Activated naive CD8-positive, alpha-beta T cell treated with anti-CD3 and anti-CD28 coated beads for 36 hours (primary cell): ENCODE data around the gene DPF1. TPM values are rescaled to one million over a fixed set of nuclear protein-coding genes. Genes with fewer than 3 reads are reported as not detected.
A peak's percentile ranks its signal among the peaks of the same experiment; 100 is the strongest.

ENCODE experiments used
- DNase-seq: peaks from one replicate; pipeline ENCODE4 v3.0.0; 2021
- H3K27ac Mint-ChIP-seq: one replicate; pipeline ENCODE4 v1.8.0; 2022; ENCODE audit warnings: mild to moderate bottlenecking, moderate library complexity, mixed read lengths
- H3K27me3 Mint-ChIP-seq: one replicate; pipeline ENCODE4 v1.8.0; 2022; ENCODE audit warnings: mild to moderate bottlenecking, mixed read lengths
- H3K36me3 Mint-ChIP-seq: one replicate; pipeline ENCODE4 v1.8.0; 2021; ENCODE audit warnings: mild to moderate bottlenecking, mixed read lengths
- H3K4me1 Mint-ChIP-seq: one replicate; pipeline ENCODE4 v1.8.0; 2021; ENCODE audit warnings: mixed read lengths
- H3K4me3 Mint-ChIP-seq: one replicate; pipeline ENCODE4 v1.8.0; 2022; ENCODE audit warnings: mild to moderate bottlenecking, moderate library complexity, mixed read lengths
- H3K9me3 Mint-ChIP-seq: one replicate; pipeline ENCODE4 v1.8.0; 2022; ENCODE audit warnings: mixed read lengths
- total RNA-seq, 2 experiments: library from RNA; stranded (reverse); gene quantifications; one replicate each; pipeline ENCODE4 v1.2.3, GENCODE V29; 2021

The DPF1 gene
- total RNA-seq, 2 experiments from 2014 or later = 0.41 to 0.50 TPM

- Mint-ChIP-seq H3K9me3 (no peaks in the 10 kb centered on the region), H3K4me3 (no peak overlapping the region), H3K36me3 (no peaks in the 10 kb centered on the region), H3K27me3 (peaks cover 39% of the 10 kb centered on the region), H3K4me1 (peaks cover 4% of the 10 kb centered on the region), H3K27ac (no peak overlapping the region)
- DNase-seq = no peak
These were observed 31.5 kb upstream of the DPF1 start for GRCh38 chr19:38255383-38256014.

DNA sequence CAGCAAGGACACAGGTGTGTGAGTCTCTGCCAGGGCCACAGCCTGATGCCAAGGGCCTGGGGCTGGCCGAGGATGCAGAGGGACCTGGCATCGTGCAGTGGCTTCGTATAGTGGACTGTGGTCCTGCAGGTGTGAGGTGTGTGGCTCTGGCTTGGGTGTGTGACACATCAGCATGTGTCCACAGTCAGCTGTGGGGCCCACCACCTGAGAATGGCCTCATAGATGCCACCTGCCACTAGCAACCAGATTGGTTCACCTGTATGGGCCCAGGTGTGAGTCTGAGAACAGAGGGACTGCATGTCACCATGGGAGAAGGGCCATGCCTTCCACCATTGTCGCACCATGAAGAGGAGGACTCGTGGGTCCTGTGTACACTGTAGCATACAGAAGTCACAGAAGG lies 29.8 kb upstream of the DPF1 start:
- no peak overlapping the region for H3K4me3 Mint-ChIP-seq
- DNase-seq = no peak
- H3K27ac Mint-ChIP-seq = no peak overlapping the region
- no peaks in the 10 kb centered on the region for H3K36me3 Mint-ChIP-seq
- no peaks in the 10 kb centered on the region for H3K9me3 Mint-ChIP-seq
- H3K4me1 Mint-ChIP-seq = peaks cover 2% of the 10 kb centered on the region
- peaks cover 36% of the 10 kb centered on the region for H3K27me3 Mint-ChIP-seq

DNA sequence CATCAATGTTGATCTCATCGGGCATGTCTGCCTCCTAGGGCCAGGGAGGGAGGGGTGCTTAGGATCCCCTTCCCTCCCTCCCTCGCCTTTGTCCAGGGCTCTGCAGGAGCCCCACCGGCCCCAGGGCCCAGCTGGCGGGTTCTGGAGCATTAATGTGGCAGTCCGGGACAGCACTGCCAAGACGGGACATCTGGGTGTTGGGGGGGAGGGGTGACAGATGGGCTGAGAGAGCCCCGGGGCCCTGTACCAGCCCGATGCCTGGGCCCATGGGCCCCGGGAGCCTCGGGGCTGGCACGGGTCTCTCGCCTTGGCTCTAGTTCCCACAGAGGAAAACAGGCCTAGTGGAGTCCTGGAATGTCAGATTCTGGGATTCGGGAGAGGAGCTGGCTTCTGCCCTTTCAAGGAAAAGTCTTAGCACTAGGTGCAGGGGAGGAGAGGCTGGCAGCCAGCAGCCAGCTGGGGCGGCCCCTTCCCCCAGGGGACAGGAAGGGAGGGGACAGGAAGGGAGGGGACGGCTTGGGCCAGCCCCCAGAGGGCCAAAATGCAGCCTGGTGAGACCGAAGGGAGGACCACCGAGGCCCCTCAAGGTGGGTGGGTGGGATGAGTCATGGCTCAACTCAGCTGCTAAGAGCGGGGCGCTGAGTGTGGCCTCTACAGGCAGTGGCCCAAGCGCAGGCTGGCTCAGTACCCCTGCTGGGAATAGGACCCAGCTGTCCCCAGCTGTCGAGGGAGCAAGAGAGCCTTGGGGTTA lies 29.1 kb upstream of the DPF1 start:
- peaks cover 2% of the 10 kb centered on the region for H3K4me1 Mint-ChIP-seq

GRCh38 chr19:38252385-38252784 lies 28.4 kb upstream of the DPF1 start:
- H3K27me3 Mint-ChIP-seq = peaks cover 30% of the 10 kb centered on the region
- H3K9me3 Mint-ChIP-seq = no peaks in the 10 kb centered on the region
- H3K27ac Mint-ChIP-seq = no peak overlapping the region
- no peaks in the 10 kb centered on the region for H3K36me3 Mint-ChIP-seq
- H3K4me3 Mint-ChIP-seq = no peak overlapping the region
- no peak for DNase-seq
- peaks cover 2% of the 10 kb centered on the region for H3K4me1 Mint-ChIP-seq

More for the DNA sequence above, 29.1 kb upstream of the DPF1 start:
- no peaks in the 10 kb centered on the region for H3K9me3 Mint-ChIP-seq
- peaks cover 34% of the 10 kb centered on the region for H3K27me3 Mint-ChIP-seq
- no peak overlapping the region for H3K27ac Mint-ChIP-seq
- no peak for DNase-seq
- no peak overlapping the region for H3K4me3 Mint-ChIP-seq
- no peaks in the 10 kb centered on the region for H3K36me3 Mint-ChIP-seq

- Mint-ChIP-seq H3K4me3 (no peak overlapping the region), H3K36me3 (no peaks in the 10 kb centered on the region), H3K27ac (no peak overlapping the region)
These were observed 27.6 kb upstream of the DPF1 start for GRCh38 chr19:38251564-38252051.

GRCh38 chr19:38250821-38251563 lies 27.0 kb upstream of the DPF1 start:
- H3K9me3 Mint-ChIP-seq = no peaks in the 10 kb centered on the region
- H3K27me3 Mint-ChIP-seq = peaks cover 20% of the 10 kb centered on the region
- no peak overlapping the region for H3K27ac Mint-ChIP-seq
- no peaks in the 10 kb centered on the region for H3K4me1 Mint-ChIP-seq
- H3K36me3 Mint-ChIP-seq = no peaks in the 10 kb centered on the region
- no peak overlapping the region for H3K4me3 Mint-ChIP-seq
- DNase-seq = no peak

More at GRCh38 chr19:38251564-38252051, 27.6 kb upstream of the DPF1 start:
- no peak for DNase-seq
- Mint-ChIP-seq H3K27me3 (peaks cover 22% of the 10 kb centered on the region), H3K9me3 (no peaks in the 10 kb centered on the region), H3K4me1 (peaks cover under 1% of the 10 kb centered on the region)

DNA sequence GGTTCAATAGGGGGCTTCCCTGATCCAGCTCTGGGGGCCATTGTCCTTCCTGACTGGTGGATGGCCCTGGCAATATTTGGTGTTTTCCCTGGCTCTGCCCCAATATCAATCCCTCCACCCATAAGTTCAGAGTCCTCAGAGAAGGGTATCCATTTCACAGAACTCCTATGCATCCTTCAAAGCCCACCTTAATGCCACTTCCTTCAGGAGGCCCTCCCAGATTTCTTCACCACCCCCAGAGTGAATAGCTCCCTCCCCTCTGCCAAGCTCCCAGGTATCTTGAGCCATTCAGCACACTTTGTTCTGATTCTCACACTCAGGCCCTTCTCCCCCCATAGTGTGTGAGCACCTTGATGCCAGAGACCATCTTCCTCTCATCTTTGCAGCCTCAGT lies 26.4 kb upstream of the DPF1 start:
- no peak for DNase-seq
- H3K9me3 Mint-ChIP-seq = no peaks in the 10 kb centered on the region
- no peak overlapping the region for H3K27ac Mint-ChIP-seq
- H3K36me3 Mint-ChIP-seq = no peaks in the 10 kb centered on the region
- H3K4me1 Mint-ChIP-seq = no peaks in the 10 kb centered on the region
- no peak overlapping the region for H3K4me3 Mint-ChIP-seq
- H3K27me3 Mint-ChIP-seq = peaks cover 15% of the 10 kb centered on the region

DNA sequence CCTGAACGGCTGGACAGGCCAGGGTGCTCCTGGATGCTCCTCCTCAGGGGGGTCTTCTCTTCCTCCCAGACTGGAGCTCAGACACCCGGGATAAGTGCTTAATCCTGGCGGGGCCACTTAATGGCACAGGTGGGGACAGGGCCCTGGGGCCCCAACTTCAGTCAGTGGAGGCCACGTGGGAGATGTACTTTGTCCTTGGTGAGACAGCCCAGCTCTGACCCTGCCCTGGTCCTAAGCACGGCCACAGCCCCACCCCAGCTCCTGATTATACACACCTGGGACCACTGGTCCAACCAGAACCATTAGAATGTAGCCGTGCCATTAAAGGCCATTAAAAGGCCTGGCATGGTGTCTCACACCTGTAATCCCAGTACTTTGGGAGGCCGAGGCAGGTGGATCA lies 24.4 kb upstream of the DPF1 start:
- Mint-ChIP-seq H3K9me3 (no peaks in the 10 kb centered on the region), H3K27ac (no peak overlapping the region), H3K36me3 (no peaks in the 10 kb centered on the region), H3K27me3 (peaks cover 9% of the 10 kb centered on the region), H3K4me1 (peaks cover 2% of the 10 kb centered on the region), H3K4me3 (no peak overlapping the region)
- no peak for DNase-seq

DNA sequence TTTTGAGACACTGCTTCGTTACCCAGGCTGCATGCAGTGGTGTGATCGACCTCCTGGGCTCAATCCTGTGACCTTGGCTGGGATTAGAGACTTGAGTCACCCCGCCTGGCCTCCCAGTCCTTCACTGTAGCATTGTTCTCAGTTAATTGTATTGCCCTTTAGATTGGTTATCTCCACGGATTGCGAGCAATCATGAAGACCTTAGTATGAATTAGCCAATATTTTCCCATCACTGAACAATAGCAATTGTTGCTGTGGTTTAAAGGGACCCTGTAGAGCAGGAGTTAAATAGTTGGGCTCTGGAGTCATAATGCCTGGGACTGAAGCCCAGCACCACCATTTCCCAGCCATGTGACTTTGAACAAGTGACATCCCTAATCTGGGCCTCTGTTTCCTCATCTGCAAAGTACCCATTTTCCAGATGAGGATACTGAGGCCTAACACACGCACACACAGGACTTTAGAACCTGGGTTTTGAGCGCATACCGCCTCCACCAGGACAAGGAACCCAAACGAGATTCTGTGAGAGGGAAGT lies 23.8 kb upstream of the DPF1 start:
- no peaks in the 10 kb centered on the region for H3K36me3 Mint-ChIP-seq
- H3K27ac Mint-ChIP-seq = no peak overlapping the region
- no peaks in the 10 kb centered on the region for H3K9me3 Mint-ChIP-seq
- peaks cover 10% of the 10 kb centered on the region for H3K27me3 Mint-ChIP-seq
- no peak for DNase-seq
- H3K4me1 Mint-ChIP-seq = peaks cover 2% of the 10 kb centered on the region
- H3K4me3 Mint-ChIP-seq = no peak overlapping the region

DNA sequence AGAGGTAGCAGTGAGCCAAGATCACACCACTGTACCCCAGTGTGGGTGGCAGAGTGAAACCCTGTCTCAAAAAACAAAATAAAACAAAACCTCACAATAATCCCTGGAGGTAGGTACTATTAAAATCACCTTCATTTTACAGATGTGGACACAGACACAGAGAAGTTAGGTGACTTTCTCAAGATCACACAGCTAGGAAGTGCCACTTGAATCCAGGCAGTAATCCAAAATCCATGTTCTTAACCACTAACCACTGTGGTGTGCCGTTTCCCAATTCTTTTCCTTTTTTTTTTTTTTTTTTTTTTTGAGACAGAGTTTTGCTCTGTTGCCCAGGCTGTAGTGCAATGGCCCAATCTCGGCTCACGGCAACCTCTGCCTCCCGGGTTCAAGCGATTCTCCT lies 23.1 kb upstream of the DPF1 start:
- H3K27me3 Mint-ChIP-seq = peaks cover 9% of the 10 kb centered on the region
- no peaks in the 10 kb centered on the region for H3K9me3 Mint-ChIP-seq
- no peak overlapping the region for H3K4me3 Mint-ChIP-seq
- peaks cover 2% of the 10 kb centered on the region for H3K4me1 Mint-ChIP-seq
- no peak for DNase-seq
- no peak overlapping the region for H3K27ac Mint-ChIP-seq
- H3K36me3 Mint-ChIP-seq = no peaks in the 10 kb centered on the region

- no peak overlapping the region for H3K27ac Mint-ChIP-seq
- peaks cover 2% of the 10 kb centered on the region for H3K4me1 Mint-ChIP-seq
- no peaks in the 10 kb centered on the region for H3K9me3 Mint-ChIP-seq
- peaks cover 3% of the 10 kb centered on the region for H3K27me3 Mint-ChIP-seq
- DNase-seq = no peak
- H3K36me3 Mint-ChIP-seq = no peaks in the 10 kb centered on the region
- no peak overlapping the region for H3K4me3 Mint-ChIP-seq
These were observed 21.9 kb upstream of the DPF1 start for GRCh38 chr19:38245826-38246498.

GRCh38 chr19:38243279-38243673 lies 19.3 kb upstream of the DPF1 start:
- Mint-ChIP-seq H3K4me1 (peaks cover 2% of the 10 kb centered on the region), H3K27me3 (peaks cover 3% of the 10 kb centered on the region), H3K4me3 (peak overlapping the region; percentile 77), H3K9me3 (no peaks in the 10 kb centered on the region), H3K27ac (no peak overlapping the region), H3K36me3 (no peaks in the 10 kb centered on the region)
- DNase-seq = no peak

GRCh38 chr19:38239816-38240215 lies 15.8 kb upstream of the DPF1 start:
- peaks cover 3% of the 10 kb centered on the region for H3K27me3 Mint-ChIP-seq
- no peak for DNase-seq
- H3K36me3 Mint-ChIP-seq = no peaks in the 10 kb centered on the region
- no peak overlapping the region for H3K4me3 Mint-ChIP-seq
- no peaks in the 10 kb centered on the region for H3K9me3 Mint-ChIP-seq
- no peak overlapping the region for H3K27ac Mint-ChIP-seq
- peaks cover 2% of the 10 kb centered on the region for H3K4me1 Mint-ChIP-seq

DNA sequence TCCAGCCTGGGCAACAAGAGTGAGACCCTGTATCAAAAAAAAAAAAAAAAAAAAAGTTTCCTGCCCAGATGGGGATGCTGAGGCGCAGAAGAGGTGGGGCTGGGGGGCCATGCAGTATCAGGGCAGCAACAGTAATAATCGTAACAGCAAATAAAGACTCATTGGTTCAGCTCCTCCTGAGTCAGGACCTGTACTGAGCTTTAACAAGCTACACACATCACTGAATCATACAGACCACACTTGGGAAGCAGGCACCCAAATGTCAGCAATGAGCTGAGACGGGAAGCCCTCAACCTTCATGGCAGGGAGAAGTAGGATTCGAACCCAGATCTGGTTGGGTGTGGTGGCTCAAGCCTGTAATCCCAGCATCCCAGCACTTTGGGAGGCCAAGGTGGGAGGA lies 10.6 kb upstream of the DPF1 start:
- H3K4me3 Mint-ChIP-seq = no peak overlapping the region
- no peak for DNase-seq
- H3K27ac Mint-ChIP-seq = no peak overlapping the region
- H3K27me3 Mint-ChIP-seq = peaks cover 36% of the 10 kb centered on the region
- H3K9me3 Mint-ChIP-seq = no peaks in the 10 kb centered on the region
- no peaks in the 10 kb centered on the region for H3K4me1 Mint-ChIP-seq
- no peaks in the 10 kb centered on the region for H3K36me3 Mint-ChIP-seq
